ENCODE results near the gene ZFHX3.

The ZFHX3 gene

DNA sequence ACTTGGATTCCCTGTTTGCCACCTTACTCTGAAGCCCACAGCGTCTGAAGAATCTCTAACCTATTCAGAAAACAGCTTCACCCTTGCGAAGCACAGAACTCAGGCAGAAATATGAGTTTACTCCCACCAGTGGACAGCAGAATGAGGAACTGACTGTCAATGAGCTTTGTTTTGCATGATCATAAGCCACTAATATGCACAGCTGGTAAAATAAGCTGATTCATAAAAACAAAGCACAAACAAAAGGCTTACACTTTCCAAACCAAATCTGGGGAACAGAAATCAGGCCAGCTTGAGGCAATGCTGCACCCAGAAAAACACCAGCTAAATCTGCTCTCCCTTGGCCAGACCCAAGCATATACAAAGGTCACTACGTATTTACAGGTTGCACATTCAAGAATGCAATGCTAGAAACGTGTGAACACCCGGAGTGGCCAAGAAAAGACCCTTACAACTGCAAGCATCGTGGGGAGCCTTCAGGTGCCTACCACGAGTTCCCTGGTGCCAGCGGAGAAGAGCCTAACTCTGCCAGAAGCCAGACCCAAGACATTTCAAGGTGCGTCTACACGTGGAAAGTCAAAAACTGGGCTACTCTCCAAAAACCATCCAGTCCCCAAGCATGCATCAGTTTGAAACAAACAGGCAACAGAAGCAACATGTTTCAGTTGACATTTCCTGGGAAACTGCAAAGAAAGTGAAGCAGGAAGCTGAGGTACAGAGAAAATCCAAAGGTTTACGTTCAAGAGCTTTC lies 207.1 kb downstream of the ZFHX3 start:
- DNase-seq = no peak

- DNase-seq = no peak
Observed at GRCh38 chr16:72838951-72839350, 209.0 kb downstream of the ZFHX3 start.

GRCh38 chr16:72838586-72838910 lies 209.4 kb downstream of the ZFHX3 start:
- no peak for DNase-seq

GRCh38 chr16:72837846-72838585 lies 209.9 kb downstream of the ZFHX3 start:
- no peak for DNase-seq

DNA sequence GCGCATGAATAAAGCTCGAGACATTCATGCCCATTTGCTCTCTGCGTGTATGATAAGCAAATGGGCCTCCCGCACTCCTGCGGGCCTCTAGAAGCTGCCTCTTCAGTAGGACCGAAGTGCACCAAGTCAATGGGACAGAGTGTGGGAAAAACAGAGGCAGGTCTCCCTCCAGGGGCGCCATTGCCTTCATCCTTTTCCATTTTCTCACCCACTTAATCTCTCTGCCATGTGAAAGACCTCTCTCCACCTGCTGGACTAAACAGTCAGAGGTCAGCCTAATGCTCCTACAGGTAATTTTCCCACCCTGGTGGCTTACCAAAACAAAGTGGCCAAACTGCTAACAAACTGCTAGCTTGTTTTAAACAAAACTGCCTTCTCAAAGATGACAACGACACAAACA lies 210.9 kb downstream of the ZFHX3 start:
- no peak for DNase-seq

DNA sequence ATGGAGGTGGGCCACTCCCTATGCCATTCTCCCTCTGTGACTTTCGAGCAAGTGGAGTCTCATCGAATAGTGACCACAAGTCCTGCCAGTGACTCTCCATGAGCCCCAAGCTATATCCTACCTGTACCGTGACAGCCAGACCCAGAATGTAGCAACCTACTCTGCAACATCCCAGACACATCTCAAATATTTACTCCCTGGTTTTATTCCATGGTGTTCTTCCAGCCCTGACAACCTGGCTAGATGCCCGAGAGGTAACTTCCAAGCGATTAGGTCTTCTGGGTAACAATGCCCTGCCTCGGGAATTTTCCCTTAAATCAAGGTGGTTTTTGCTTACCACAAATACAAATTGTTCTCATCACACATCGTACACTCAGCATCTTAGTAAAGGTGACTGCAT lies 211.7 kb downstream of the ZFHX3 start:
- DNase-seq = no peak

- DNase-seq = no peak
Observed at GRCh38 chr16:72835086-72835485, 212.8 kb downstream of the ZFHX3 start.

DNA sequence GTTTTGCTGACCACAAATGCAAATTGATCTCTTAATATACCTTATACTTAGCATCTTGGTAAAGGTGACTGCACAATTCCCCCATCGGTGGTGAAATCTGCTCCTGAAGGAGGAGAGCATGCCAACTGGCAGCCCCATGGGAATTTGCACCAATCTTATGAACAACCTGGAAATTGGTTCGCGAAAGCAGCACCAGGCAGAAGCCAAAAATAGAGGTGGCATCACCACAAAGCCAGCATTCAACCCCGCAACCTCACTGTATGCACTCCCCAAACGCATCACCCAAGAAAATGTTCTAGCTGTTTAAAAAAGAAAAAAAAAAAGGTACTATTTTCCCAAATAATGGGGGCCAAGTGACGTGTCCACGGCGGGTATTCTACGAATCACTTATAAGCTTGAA lies 213.4 kb downstream of the ZFHX3 start:
- no peak for DNase-seq

- no peak for DNase-seq
Observed at GRCh38 chr16:72833969-72834368, 214.0 kb downstream of the ZFHX3 start.

DNA sequence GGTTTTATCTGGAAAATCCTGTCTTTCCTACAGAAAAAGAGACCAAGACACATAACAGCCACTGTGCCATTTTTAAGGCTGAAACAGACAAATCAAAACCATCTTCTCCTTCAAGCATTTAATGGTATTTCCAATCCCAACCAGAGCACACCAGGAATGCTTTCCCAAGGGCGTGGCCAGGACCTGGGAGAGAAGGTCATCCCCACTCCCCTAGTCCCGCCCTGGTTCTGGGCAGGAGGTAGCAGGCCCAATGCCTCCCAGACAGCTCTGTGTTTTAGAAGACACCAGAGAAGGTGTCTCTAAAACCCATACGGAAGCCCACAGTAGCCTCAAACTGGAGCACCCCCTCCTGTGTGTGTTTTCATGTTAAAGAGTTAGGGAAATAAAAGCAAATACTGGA lies 214.4 kb downstream of the ZFHX3 start:
- DNase-seq = no peak

GRCh38 chr16:72832621-72833248 lies 215.2 kb downstream of the ZFHX3 start:
- DNase-seq = peak; percentile 25

DNA sequence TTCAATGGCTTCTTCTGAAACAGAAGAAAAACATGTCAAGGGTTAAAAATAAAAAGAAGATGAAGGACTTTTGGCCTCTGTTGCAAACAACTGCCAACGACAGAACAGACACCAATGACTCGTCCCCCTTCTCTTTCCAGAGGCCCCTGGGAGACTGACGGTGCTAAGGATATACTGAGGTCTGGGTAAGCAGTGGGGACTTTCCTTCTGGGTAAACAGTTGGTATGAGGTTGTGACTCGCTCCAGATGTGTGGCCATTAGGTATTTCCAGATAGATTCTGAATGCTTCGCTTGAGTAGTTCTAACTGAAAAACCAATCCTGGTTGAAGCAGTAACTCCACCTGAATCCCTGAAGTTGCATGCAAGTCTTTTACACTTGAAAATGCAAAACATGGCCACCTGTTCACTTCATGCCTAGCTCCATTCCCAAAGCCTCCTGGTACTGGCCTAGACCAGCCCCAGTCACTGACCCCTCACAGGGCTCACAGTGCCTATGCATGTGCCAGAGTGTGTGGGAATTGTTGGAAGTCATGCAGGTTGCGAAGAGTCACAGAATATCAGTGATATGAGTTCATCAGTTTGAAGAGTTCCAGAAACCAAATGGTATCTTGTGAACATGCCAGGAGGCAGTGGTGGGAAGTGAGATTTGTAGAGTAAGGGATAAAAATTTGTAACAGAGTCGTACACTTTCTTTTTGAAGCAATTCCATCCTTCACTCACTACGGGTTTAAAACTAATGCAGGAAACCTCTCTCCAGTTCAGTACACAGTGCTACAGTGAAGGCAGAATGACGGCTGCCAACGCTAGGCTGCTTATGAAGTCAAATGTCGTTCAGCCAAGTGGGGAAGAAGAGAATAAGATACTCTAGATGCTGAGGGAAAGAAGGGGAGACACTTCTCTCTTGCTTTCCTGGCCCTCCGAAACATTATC lies 217.8 kb downstream of the ZFHX3 start:
- no peak for DNase-seq

- no peak for DNase-seq
Observed at GRCh38 chr16:72827866-72828265, 220.1 kb downstream of the ZFHX3 start.

GRCh38 chr16:72825912-72826621 lies 221.9 kb downstream of the ZFHX3 start:
- DNase-seq = no peak

GRCh38 chr16:72824761-72825160 lies 223.2 kb downstream of the ZFHX3 start:
- no peak for DNase-seq

DNA sequence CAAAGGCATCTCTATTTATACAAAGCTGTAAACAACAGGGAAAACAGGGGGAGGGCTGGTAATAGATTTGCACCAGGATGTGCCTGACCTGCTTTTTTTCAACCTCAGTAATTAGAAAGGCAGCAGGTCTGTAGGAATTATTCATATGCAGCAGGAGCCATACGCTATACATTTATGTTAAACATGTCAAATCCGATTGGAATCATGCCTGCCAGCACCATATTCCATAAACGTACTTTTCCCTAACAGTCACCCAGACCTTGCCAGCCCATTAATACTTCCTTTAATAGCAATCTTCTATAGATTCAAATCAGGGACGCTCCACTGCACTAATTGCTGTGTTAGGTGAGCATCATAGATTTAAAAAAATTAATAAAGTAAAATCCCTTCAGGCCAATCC lies 223.9 kb downstream of the ZFHX3 start:
- no peak for DNase-seq

DNA sequence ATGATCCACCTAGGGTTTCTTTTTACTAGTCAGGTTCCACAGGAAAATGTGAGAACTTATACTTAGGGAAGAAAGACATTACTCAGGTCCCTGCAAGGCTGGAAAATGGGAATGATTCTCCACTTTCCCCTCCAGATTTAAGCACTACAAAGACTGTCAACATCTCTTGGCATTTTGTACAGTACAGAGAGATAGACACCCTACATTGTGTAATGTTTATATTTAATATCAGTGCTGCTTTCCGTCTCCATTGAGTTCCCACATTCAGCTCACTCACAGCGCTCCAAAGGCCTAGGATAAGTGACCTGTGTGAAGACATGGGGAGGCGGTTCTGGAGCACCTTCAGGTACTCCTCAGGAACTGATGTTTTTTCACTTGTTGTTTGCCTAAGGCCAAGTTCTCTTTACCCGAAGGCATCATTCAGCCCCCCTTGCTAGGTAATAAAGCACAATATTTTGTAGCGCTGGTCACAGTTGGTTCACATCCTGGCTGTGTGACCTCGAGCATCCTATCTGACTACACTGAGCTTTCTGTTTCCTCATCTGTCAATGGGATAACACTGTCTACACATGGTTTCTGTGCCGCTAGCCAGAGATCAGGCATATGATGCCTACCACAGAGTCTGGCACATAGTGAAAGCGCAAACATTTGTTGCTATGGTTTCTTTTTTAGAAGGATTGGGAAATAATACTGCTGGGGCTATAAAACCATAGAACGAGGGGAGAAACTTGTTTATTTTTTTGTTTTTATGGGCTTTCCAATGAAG lies 226.6 kb downstream of the ZFHX3 start:
- DNase-seq = no peak

- DNase-seq = no peak
Observed at GRCh38 chr16:72819345-72819744, 228.6 kb downstream of the ZFHX3 start.

DNA sequence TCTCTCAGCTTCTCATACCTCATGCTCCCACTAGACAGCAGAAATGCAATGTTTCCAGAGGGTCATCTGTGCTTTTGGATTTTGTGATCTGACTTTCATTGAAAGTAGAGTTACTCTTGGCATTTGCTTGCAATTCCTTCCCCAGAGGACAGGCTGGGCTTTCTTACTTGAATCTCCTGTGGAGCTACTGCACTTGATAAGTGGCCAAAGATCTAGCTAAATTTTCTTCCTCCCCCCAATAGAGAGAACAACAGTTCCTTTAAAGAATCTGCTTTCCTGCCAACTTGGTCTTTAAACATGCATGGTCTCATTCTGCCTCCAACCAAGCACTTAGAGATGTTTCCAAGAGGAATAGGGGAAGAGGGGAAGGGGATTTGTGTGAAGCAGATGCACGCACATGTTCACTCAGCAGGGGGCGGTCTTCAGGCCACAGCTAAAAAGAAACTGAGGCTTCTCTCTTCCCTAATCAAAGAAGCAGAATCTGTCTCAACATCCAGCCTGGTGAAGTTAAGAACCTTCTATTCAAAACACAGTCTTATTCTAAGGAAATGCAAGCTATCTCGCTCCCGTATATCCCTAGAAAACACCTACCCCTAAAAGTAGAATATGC lies 229.6 kb downstream of the ZFHX3 start:
- no peak for DNase-seq

DNA sequence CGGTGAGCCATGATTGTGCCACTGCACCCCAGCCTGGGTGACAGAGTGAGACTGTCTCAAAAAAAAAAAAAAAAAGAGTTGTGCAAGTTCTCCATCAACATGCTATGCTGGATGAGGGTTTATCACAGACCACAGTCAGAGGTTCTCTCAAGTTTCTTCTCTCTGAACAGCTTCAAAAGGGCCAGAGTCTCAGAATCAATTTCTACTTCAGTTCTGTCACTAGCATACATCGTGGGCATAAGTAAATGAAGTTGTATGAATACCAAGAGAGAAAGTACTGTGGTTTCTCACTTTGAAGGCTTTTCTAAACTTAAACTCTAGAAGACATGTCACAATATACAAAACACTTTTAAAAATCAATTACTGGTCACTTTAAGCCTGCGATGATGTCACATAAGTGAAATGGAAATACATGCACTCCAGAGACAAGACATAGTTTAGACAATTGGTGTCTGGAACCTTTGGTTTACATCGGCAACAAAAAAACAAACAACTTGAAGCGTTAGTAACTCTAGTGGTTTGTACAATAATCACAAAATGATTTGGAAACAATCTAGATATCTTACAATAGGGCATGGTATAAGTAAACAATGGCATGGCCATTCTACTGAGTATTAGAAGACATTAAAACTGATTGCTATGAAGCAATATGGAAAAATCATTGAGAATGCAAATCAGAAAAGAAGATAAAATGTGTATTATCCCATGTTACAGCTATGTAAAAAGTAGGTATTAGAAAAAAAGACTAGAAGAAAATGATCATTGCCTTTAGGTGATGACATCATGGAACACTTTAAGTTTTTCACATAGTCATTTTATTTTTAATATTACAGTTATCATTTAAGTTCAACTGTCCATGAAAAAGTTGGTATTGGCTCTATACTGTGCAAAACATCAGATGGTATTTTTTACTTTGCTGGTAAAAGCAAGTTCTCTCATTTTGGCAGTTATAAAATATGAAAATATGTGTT lies 232.3 kb downstream of the ZFHX3 start:
- no peak for DNase-seq

Data from DMS 273 treated with DMSO at 0.1 percent for 48 hours (cell line).